ENCODE results near the gene IL22RA2.
"Not testable (repeated sequence)": the region's sequence is repeated elsewhere in the genome, so short reads cannot be mapped to it uniquely, and the experiment has no call there.

The IL22RA2 gene

GRCh38 chr6:137115658-137116057 is 57.8 kb downstream of the IL22RA2 start:
- Histone ChIP-seq H3K4me1 (ENCODE audit: control insufficient read depth in 1 of 2, insufficient read depth in 1 of 2, low read depth in 1 of 2, low read length in 1 of 2) (no peaks in the 10 kb centered on the region), H3K4me3 (ENCODE audit: low read depth in 1 of 2, low read length in 1 of 2) (no peak overlapping the region), H3K27ac (no peak overlapping the region), H3K27me3 (no peaks in the 10 kb centered on the region), H3K36me3 (no peaks in the 10 kb centered on the region), H3K9me3 (peaks cover 6% of the 10 kb centered on the region)
- no peak for TF ChIP-seq CTCF (IDR thresholded peaks at IDR 0.05)

GRCh38 chr6:137112067-137112355 is 61.4 kb downstream of the IL22RA2 start:
- Histone ChIP-seq H3K9me3 (no peaks in the 10 kb centered on the region), H3K27me3 (peaks cover 3% of the 10 kb centered on the region), H3K36me3 (no peaks in the 10 kb centered on the region), H3K27ac (no peak overlapping the region), H3K4me3 (ENCODE audit: low read depth in 1 of 2, low read length in 1 of 2) (no peak overlapping the region), H3K4me1 (ENCODE audit: control insufficient read depth in 1 of 2, insufficient read depth in 1 of 2, low read depth in 1 of 2, low read length in 1 of 2) (no peaks in the 10 kb centered on the region)
- TF ChIP-seq CTCF (IDR thresholded peaks at IDR 0.05): no peak

GRCh38 chr6:137111296-137112066 is 62.0 kb downstream of the IL22RA2 start:
- Histone ChIP-seq H3K4me3 (ENCODE audit: low read depth in 1 of 2, low read length in 1 of 2) (no peak overlapping the region), H3K9me3 (no peaks in the 10 kb centered on the region), H3K36me3 (no peaks in the 10 kb centered on the region), H3K27me3 (peaks cover 3% of the 10 kb centered on the region), H3K27ac (no peak overlapping the region), H3K4me1 (ENCODE audit: control insufficient read depth in 1 of 2, insufficient read depth in 1 of 2, low read depth in 1 of 2, low read length in 1 of 2) (no peaks in the 10 kb centered on the region)
- no peak for TF ChIP-seq CTCF (IDR thresholded peaks at IDR 0.05)

GRCh38 chr6:137107767-137108105 is 65.7 kb downstream of the IL22RA2 start:
- TF ChIP-seq CTCF (IDR thresholded peaks at IDR 0.05): no peak
- Histone ChIP-seq H3K4me3 (ENCODE audit: low read depth in 1 of 2, low read length in 1 of 2) (no peak overlapping the region), H3K36me3 (no peaks in the 10 kb centered on the region), H3K27me3 (peaks cover 3% of the 10 kb centered on the region), H3K27ac (no peak overlapping the region), H3K4me1 (ENCODE audit: control insufficient read depth in 1 of 2, insufficient read depth in 1 of 2, low read depth in 1 of 2, low read length in 1 of 2) (no peaks in the 10 kb centered on the region), H3K9me3 (no peaks in the 10 kb centered on the region)

- H3K27me3 ChIP-seq; H3K4me3 ChIP-seq (ENCODE audit: low read depth in 1 of 2, low read length in 1 of 2); H3K9me3 ChIP-seq; H3K27ac ChIP-seq; H3K4me1 ChIP-seq (ENCODE audit: control insufficient read depth in 1 of 2, insufficient read depth in 1 of 2, low read depth in 1 of 2, low read length in 1 of 2); H3K36me3 ChIP-seq: not testable (repeated sequence)
These were observed 66.2 kb downstream of the IL22RA2 start for GRCh38 chr6:137107047-137107766.

GRCh38 chr6:137106183-137106582 is 67.3 kb downstream of the IL22RA2 start:
- no peak overlapping the region for H3K4me3 ChIP-seq (ENCODE audit: low read depth in 1 of 2, low read length in 1 of 2)
- no peak for TF ChIP-seq CTCF (IDR thresholded peaks at IDR 0.05)
- H3K9me3 ChIP-seq: no peaks in the 10 kb centered on the region
- H3K36me3 ChIP-seq: no peaks in the 10 kb centered on the region
- no peaks in the 10 kb centered on the region for H3K4me1 ChIP-seq (ENCODE audit: control insufficient read depth in 1 of 2, insufficient read depth in 1 of 2, low read depth in 1 of 2, low read length in 1 of 2)
- no peak overlapping the region for H3K27ac ChIP-seq
- peaks cover 3% of the 10 kb centered on the region for H3K27me3 ChIP-seq
